ENCODE measurements around the gene PRLH. TPM values are rescaled to one million over a fixed set of nuclear protein-coding genes. Genes with fewer than 3 reads are reported as not detected.

Gene PRLH
- total and polyA plus RNA-seq, 2 donors (not counting 3 experiments of a cell fraction or from before 2014, with no cell fraction given): not detected

GRCh38 chr2:237600205-237600846 lies 34.0 kb downstream of the PRLH start:
- ChIA-PET CTCF (interaction anchor here (0.8 to 6.7 kb wide), 11 partner anchors 14 to 177 kb away, joined by 3 to 61 read pairs (median 5); no protein-coding TSS in a partner anchor), POLR2A (no interaction called here)
- H3K36me3 ChIP-seq (ENCODE audit: control insufficient read depth in 2 of 2, extremely low read depth in 1 of 2, insufficient read depth in 2 of 2, low read length in 2 of 2): no peaks in the 10 kb centered on the region
- peaks cover 29% of the 10 kb centered on the region for H3K4me1 ChIP-seq (ENCODE audit: control insufficient read depth, extremely low read depth, insufficient read depth, low read length)
- dilution Hi-C loops (cut with MboI; ENCODE audit: extremely low pct_ligation_motif_present, low sequenced_read_pairs) (no loop called here), intact Hi-C loops (cut with micrococcal nuclease) (no loop called here)
- peak; percentile 53 for DNase-seq (ENCODE audit: low read depth, low spot score)
- TF ChIP-seq MAX (IDR thresholded peaks at IDR 0.05; ENCODE audit: insufficient read depth, insufficient read length) (no peak), MYC (IDR thresholded peaks at IDR 0.05; ENCODE audit: low read depth, low read length) (no peak), POLR2A (IDR thresholded peaks at IDR 0.05; ENCODE audit: low read depth, low read length) (no peak), CTCF (IDR thresholded peaks at IDR 0.05; ENCODE audit: extremely low read depth in 1 of 2, insufficient read depth in 1 of 2, low read depth in 1 of 2, low read length in 2 of 2) (no peak), FOS (IDR thresholded peaks at IDR 0.05; ENCODE audit: borderline replicate concordance, insufficient read depth, low read length) (no peak), JUN (IDR thresholded peaks at IDR 0.05; ENCODE audit: borderline replicate concordance, insufficient read depth, insufficient read length, low read depth) (no peak), POLR2AphosphoS5 (IDR thresholded peaks at IDR 0.05; ENCODE audit: insufficient read depth, low read depth, low read length) (no peak), EZH2 (IDR thresholded peaks at IDR 0.05; ENCODE audit: borderline replicate concordance, low read depth, low read length, severe bottlenecking) (no peak), GATA2 (IDR thresholded peaks at IDR 0.05; ENCODE audit: insufficient read depth, insufficient read length, low read depth, low read length) (no peak)
- H2AFZ ChIP-seq (ENCODE audit: low read depth, low read length): no peak overlapping the region
- H3K27me3 ChIP-seq (ENCODE audit: control insufficient read depth in 2 of 2, insufficient read depth in 2 of 2, low read length in 2 of 2): no peaks in the 10 kb centered on the region
- H3K4me2 ChIP-seq (ENCODE audit: insufficient read depth, low read length): peak overlapping the region; percentile 29
- no peak for FAIRE-seq
- H3K27ac ChIP-seq (ENCODE audit: insufficient read depth, low read depth, low read length): no peak overlapping the region
- no peaks in the 10 kb centered on the region for H3K9me3 ChIP-seq (replicated peaks; ENCODE audit: control insufficient read depth, insufficient read depth, low read length)
- H3K4me3 ChIP-seq (replicated peaks in 1 of 3; ENCODE audit: insufficient read depth in 1 of 3, low read depth in 1 of 3, low read length in 3 of 3): no peak overlapping the region
- H3K9me1 ChIP-seq (replicated peaks; ENCODE audit: control insufficient read depth, extremely low read depth, insufficient read depth, low read length): no peaks in the 10 kb centered on the region
- H3K79me2 ChIP-seq (ENCODE audit: control insufficient read depth, insufficient read depth, low read length): no peaks in the 10 kb centered on the region
- BruUV-seq (replicated peaks): no TSS peak
- H4K20me1 ChIP-seq (replicated peaks; ENCODE audit: control insufficient read depth, extremely low read depth, insufficient read depth, low read length): no peaks in the 10 kb centered on the region
- no peak overlapping the region for H3K9ac ChIP-seq (replicated peaks; ENCODE audit: extremely low read depth, insufficient read depth, low read length)

All from endothelial cell of umbilical vein (primary cell).